NOMO-1 treated with dmso at 0.1 percent for 144 hours (cell line): ENCODE measurements around the gene SAMD13.

Experiments used
- DNase-seq: peaks from one replicate; lab custom pipeline; 2025; ENCODE audit not compliant: unreplicated experiment; lab: John Stamatoyannopoulos, UW

SAMD13 gene

GRCh38 chr1:84301004-84301784 is at the start of gene SAMD13:
SAMD13 (plus strand) TSS chr1:84301708; CDS start chr1:84303235, 1,527 bp downstream.
- no peak for DNase-seq

GRCh38 chr1:84253036-84253435 is 48.5 kb upstream of the SAMD13 start:
- no peak for DNase-seq

GRCh38 chr1:84253891-84254290 is 47.6 kb upstream of the SAMD13 start:
- no peak for DNase-seq

GRCh38 chr1:84254703-84255238 is 46.7 kb upstream of the SAMD13 start:
- DNase-seq: no peak

GRCh38 chr1:84255582-84255981 is 45.9 kb upstream of the SAMD13 start:
- no peak for DNase-seq

GRCh38 chr1:84257617-84258016 is 43.9 kb upstream of the SAMD13 start:
- DNase-seq: no peak

GRCh38 chr1:84259376-84259775 is 42.1 kb upstream of the SAMD13 start:
- DNase-seq: no peak

GRCh38 chr1:84259989-84260388 is 41.5 kb upstream of the SAMD13 start:
- DNase-seq: no peak

- no peak for DNase-seq
Observed at GRCh38 chr1:84260852-84261518, 40.5 kb upstream of the SAMD13 start.

GRCh38 chr1:84264961-84265360 is 36.5 kb upstream of the SAMD13 start:
- no peak for DNase-seq

- DNase-seq: no peak
Observed at GRCh38 chr1:84265867-84266266, 35.6 kb upstream of the SAMD13 start.

- DNase-seq: no peak
Observed at GRCh38 chr1:84266748-84267147, 34.8 kb upstream of the SAMD13 start.

- no peak for DNase-seq
Observed at GRCh38 chr1:84267476-84267875, 34.0 kb upstream of the SAMD13 start.

- no peak for DNase-seq
Observed at GRCh38 chr1:84268346-84268745, 33.2 kb upstream of the SAMD13 start.

- no peak for DNase-seq
Observed at GRCh38 chr1:84269306-84269705, 32.2 kb upstream of the SAMD13 start.

- peak; percentile 86 for DNase-seq
Observed at GRCh38 chr1:84271441-84272151, 29.9 kb upstream of the SAMD13 start.

GRCh38 chr1:84272401-84272800 is 29.1 kb upstream of the SAMD13 start:
- no peak for DNase-seq

GRCh38 chr1:84277343-84278059 is 24.0 kb upstream of the SAMD13 start:
- DNase-seq: no peak

- no peak for DNase-seq
Observed at GRCh38 chr1:84278905-84279304, 22.6 kb upstream of the SAMD13 start.

GRCh38 chr1:84280912-84281311 is 20.6 kb upstream of the SAMD13 start:
- DNase-seq: no peak

GRCh38 chr1:84282780-84283333 is 18.7 kb upstream of the SAMD13 start:
- DNase-seq: no peak
